SH-SY5Y (cell line): ENCODE data around the gene C5orf63.

ENCODE experiments used
- GATA2 ChIP-seq: IDR thresholded peaks from 2 replicates; pipeline ENCODE4 v1.6.1; 2011; ENCODE audit warnings: mild to moderate bottlenecking, low read depth, low read length
- GATA3 ChIP-seq: IDR thresholded peaks from 2 replicates; pipeline ENCODE4 v1.6.1; 2011; ENCODE audit warnings: low read depth, mild to moderate bottlenecking, low read length, moderate library complexity

DNA sequence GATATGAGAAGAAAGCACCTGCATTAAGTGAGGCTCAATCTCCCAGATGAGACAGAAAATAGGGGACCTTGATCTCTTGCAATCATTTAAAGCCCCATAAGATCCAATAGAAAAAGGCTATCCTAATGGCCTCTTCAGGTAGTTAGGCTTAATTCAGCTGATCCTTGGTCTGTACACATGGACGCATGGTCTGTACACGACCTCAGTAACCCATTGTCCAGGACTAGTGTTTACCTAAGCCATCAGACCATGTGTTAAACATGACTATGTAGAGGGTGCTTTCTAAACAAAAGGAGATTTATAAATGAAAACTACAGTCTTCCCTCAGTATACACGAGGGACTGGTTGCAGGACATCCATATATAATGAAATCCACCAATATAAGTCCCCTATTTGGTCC is 50.5 kb downstream of the C5orf63 start:
- TF ChIP-seq GATA2 (no peak), GATA3 (no peak)
